Upper lobe of left lung (tissue), 4 donors: ENCODE data around the gene GLS.

ENCODE experiments used
- EP300 ChIP-seq, 4 donors: sonication (generic); formaldehyde crosslinking; IDR thresholded peaks; one replicate each; pipeline ENCODE4 v1.5.1; 2017; ENCODE audit warnings: antibody characterized with exemption in 4 of 4, control low read depth in 2 of 4
- POLR2A ChIP-seq, 4 donors: fragments of 450-650 bp; IDR thresholded peaks; one replicate each; pipeline ENCODE4 v1.5.1; 2016 to 2017; ENCODE audit warnings: antibody characterized with exemption in 4 of 4, mild to moderate bottlenecking in 2 of 4
- POLR2AphosphoS5 ChIP-seq, 2 donors: sonication (generic); formaldehyde crosslinking; IDR thresholded peaks; one replicate each; pipeline ENCODE4 v1.5.1; 2017; ENCODE audit warnings: antibody characterized with exemption in 2 of 2
- TF ChIP-seq, protein P1 (sequence below), 6 experiments: fragments of 450-650 bp in 4 of 6; fragments of 200-600 bp in 2 of 6; sonication (generic) in 2 of 6; IDR thresholded peaks; one replicate each; pipeline ENCODE4 v1.5.1; 2016 to 2019; ENCODE audit warnings: antibody characterized with exemption in 6 of 6

DNA sequence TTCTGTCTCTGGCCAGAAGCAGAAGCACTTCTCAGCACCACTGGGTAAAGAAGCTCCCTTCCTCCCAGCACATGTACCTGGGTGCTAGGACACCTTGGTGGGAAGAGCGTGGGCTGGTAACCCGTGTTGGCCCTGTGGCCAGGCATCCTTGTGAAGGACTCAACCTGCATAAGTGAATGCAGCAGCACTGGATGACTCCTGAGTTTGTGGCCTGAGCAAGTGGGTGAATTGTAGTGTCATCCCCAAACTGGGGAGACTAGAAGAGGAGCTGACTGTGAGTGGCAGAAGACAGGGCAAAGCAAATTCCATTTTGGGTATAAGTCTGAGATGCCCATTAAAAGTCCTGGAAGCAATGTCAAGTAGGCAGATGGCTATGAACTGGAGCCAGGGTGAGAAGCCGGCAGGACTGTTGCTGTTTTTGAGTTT, 70.0 kb downstream of the GLS start:
- TF ChIP-seq, protein P1, sequence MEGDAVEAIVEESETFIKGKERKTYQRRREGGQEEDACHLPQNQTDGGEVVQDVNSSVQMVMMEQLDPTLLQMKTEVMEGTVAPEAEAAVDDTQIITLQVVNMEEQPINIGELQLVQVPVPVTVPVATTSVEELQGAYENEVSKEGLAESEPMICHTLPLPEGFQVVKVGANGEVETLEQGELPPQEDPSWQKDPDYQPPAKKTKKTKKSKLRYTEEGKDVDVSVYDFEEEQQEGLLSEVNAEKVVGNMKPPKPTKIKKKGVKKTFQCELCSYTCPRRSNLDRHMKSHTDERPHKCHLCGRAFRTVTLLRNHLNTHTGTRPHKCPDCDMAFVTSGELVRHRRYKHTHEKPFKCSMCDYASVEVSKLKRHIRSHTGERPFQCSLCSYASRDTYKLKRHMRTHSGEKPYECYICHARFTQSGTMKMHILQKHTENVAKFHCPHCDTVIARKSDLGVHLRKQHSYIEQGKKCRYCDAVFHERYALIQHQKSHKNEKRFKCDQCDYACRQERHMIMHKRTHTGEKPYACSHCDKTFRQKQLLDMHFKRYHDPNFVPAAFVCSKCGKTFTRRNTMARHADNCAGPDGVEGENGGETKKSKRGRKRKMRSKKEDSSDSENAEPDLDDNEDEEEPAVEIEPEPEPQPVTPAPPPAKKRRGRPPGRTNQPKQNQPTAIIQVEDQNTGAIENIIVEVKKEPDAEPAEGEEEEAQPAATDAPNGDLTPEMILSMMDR (IDR thresholded peaks at IDR 0.05): no peak
- no peak for TF ChIP-seq POLR2A (IDR thresholded peaks at IDR 0.05)
- no peak for TF ChIP-seq POLR2AphosphoS5 (IDR thresholded peaks at IDR 0.05)
- TF ChIP-seq EP300 (IDR thresholded peaks at IDR 0.05): no peak
